Erythroblast (primary cell): Measurements from ENCODE around the gene PDE2A.

ENCODE experiments used
- GATA1 ChIP-seq: IDR thresholded peaks from 2 replicates; pipeline ENCODE4 v1.6.1; 2011; ENCODE audit warnings: low read depth, mild to moderate bottlenecking, control low read depth, low read length, moderate library complexity
- POLR2A ChIP-seq: IDR thresholded peaks from 2 replicates; pipeline ENCODE4 v1.6.1; 2011; ENCODE audit warnings: mild to moderate bottlenecking, low read length

GRCh38 chr11:72676861-72677341, 2.7 kb upstream of the PDE2A start:
- no peak for TF ChIP-seq POLR2A
- TF ChIP-seq GATA1: no peak
